Adrenal gland (tissue), 5 donors: ENCODE data around the gene CTBP1.

Source experiments
- CTCF ChIP-seq, 6 experiments: fragments of 450-650 bp in 4 of 6; fragments of 200-600 bp in 2 of 6; sonication (generic) in 1 of 6; IDR thresholded peaks; 1 replicate in 5 of 6; 2 replicates in 1 of 6; pipeline versions ENCODE4 v1.5.1 to v1.8.0; 2016 to 2021; ENCODE audit warnings: antibody characterized with exemption in 6 of 6, mild to moderate bottlenecking in 2 of 6, moderate library complexity in 1 of 6
- POLR2A ChIP-seq, 2 donors: fragments of 450-650 bp; IDR thresholded peaks; one replicate each; pipeline ENCODE4 v1.6.1; 2017; ENCODE audit warnings: antibody characterized with exemption in 2 of 2, mild to moderate bottlenecking in 2 of 2, moderate library complexity in 1 of 2
- donor health status: DM: no; HTN: no; CAD: no.

- TF ChIP-seq CTCF (IDR thresholded peaks at IDR 0.05) = no peak
- no peak for TF ChIP-seq POLR2A (IDR thresholded peaks at IDR 0.05)
Measured at GRCh38 chr4:1295405-1296055, 46.6 kb upstream of the CTBP1 start.
